ENCODE data around the gene POLRMT. TPM values are rescaled to one million over a fixed set of nuclear protein-coding genes. Genes with fewer than 3 reads are reported as not detected.

POLRMT gene
- total RNA-seq, 2 donors from 2014 or later, result 34.7 to 106 TPM

DNA sequence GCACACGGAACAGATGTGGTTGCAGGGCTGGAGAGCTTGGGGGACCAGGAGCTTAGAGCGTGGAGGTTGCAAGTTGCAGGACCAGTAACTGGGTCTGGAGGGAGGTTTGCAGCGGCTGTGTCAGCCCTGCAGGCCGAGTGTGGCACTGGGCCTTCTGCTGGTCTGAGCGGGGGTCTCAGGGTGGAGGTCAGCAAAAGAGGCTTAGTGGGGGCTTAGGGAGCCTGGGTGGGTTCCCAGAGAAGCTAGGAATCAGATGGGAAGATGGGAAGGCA lies 49.4 kb downstream of the POLRMT start:
- peaks cover 5% of the 10 kb centered on the region for H3K4me1 ChIP-seq (replicated peaks)
- H3K4me3 ChIP-seq, result no peak overlapping the region
- H3K36me3 ChIP-seq, result peaks cover 11 to 21% of the 10 kb centered on the region in 2 donors
- no peaks in the 10 kb centered on the region for H3K9me3 ChIP-seq
- H3K27ac ChIP-seq, result no peak overlapping the region
- H3K27me3 ChIP-seq (replicated peaks; ENCODE audit: insufficient read depth), result no peaks in the 10 kb centered on the region
- 78% methylated on average over 5 of the region's 5 CpGs for WGBS
- intact Hi-C loops (cut with DNase I), result loop anchor here (2.0 kb wide), 1 partner anchor 63 kb away; no protein-coding TSS in a partner anchor
- no peak for TF ChIP-seq POLR2AphosphoS5 (IDR thresholded peaks at IDR 0.05)
- TF ChIP-seq POLR2A (IDR thresholded peaks at IDR 0.05), result no peak
- no peak for TF ChIP-seq CTCF (IDR thresholded peaks at IDR 0.05)
- no peak for DNase-seq (ENCODE audit: low spot score)

- Histone ChIP-seq H3K36me3 (peaks cover 11 to 21% of the 10 kb centered on the region in 2 donors), H3K27me3 (replicated peaks; ENCODE audit: insufficient read depth) (no peaks in the 10 kb centered on the region), H3K9me3 (no peaks in the 10 kb centered on the region), H3K27ac (no peak overlapping the region), H3K4me1 (replicated peaks) (peaks cover 5% of the 10 kb centered on the region), H3K4me3 (no peak overlapping the region)
- no peak for TF ChIP-seq POLR2AphosphoS5 (IDR thresholded peaks at IDR 0.05)
- TF ChIP-seq POLR2A (IDR thresholded peaks at IDR 0.05), result no peak
- TF ChIP-seq CTCF (IDR thresholded peaks at IDR 0.05), result no peak
- no peak for DNase-seq (ENCODE audit: low spot score)
- 84% methylated on average over 26 of the region's 27 CpGs for WGBS
- intact Hi-C loops (cut with DNase I), result loop anchor here (2.0 kb wide), 1 partner anchor 63 kb away; no protein-coding TSS in a partner anchor
Measured at GRCh38 chr19:583198-583967, 50.0 kb downstream of the POLRMT start.

- TF ChIP-seq POLR2A (IDR thresholded peaks at IDR 0.05) (no peak), POLR2AphosphoS5 (IDR thresholded peaks at IDR 0.05) (no peak), CTCF (IDR thresholded peaks at IDR 0.05) (no peak)
- WGBS, result 88% methylated on average over 31 of the region's 31 CpGs
- intact Hi-C loops (cut with DNase I), result loop anchor here (2.0 kb wide), 1 partner anchor 64 kb away; no protein-coding TSS in a partner anchor
- Histone ChIP-seq H3K27me3 (replicated peaks; ENCODE audit: insufficient read depth) (no peaks in the 10 kb centered on the region), H3K27ac (no peak overlapping the region), H3K4me1 (replicated peaks) (no peaks in the 10 kb centered on the region), H3K9me3 (no peaks in the 10 kb centered on the region), H3K36me3 (peaks cover 11 to 21% of the 10 kb centered on the region in 2 donors), H3K4me3 (no peak overlapping the region)
- DNase-seq (ENCODE audit: low spot score), result no peak
Measured at GRCh38 chr19:582497-583197, 50.7 kb downstream of the POLRMT start.

- no peak for DNase-seq (ENCODE audit: low spot score)
- TF ChIP-seq CTCF (IDR thresholded peaks at IDR 0.05), result no peak
- TF ChIP-seq POLR2A (IDR thresholded peaks at IDR 0.05), result no peak
- TF ChIP-seq POLR2AphosphoS5 (IDR thresholded peaks at IDR 0.05), result no peak
- 90% methylated on average over 38 of the region's 40 CpGs for WGBS
- peaks cover 11 to 21% of the 10 kb centered on the region in 2 donors for H3K36me3 ChIP-seq
- intact Hi-C loops (cut with DNase I), result loop anchor here (2.0 kb wide), 1 partner anchor 65 kb away; no protein-coding TSS in a partner anchor
- H3K4me3 ChIP-seq, result no peak overlapping the region
- H3K27me3 ChIP-seq (replicated peaks; ENCODE audit: insufficient read depth), result no peaks in the 10 kb centered on the region
- no peak overlapping the region for H3K27ac ChIP-seq
- H3K9me3 ChIP-seq, result no peaks in the 10 kb centered on the region
- H3K4me1 ChIP-seq (replicated peaks), result no peaks in the 10 kb centered on the region
Measured at GRCh38 chr19:581399-582111, 51.8 kb downstream of the POLRMT start.

Data from prostate gland (tissue), 2 donors.